Peyer's patch (tissue), 4 donors: ENCODE results near the gene ASF1B. TPM values are rescaled to one million over a fixed set of nuclear protein-coding genes. Genes with fewer than 3 reads are reported as not detected.

Experiments
- DNase-seq, 3 donors: peaks; one replicate each; pipeline ENCODE4 v3.0.0-alpha.2; 2017 to 2019
- H3K27ac ChIP-seq, 4 donors: fragments of 200-600 bp; sonication (generic); one replicate each; pipeline ENCODE4 v1.5.1; 2016 to 2019
- H3K27me3 ChIP-seq, 2 donors: fragments of 200-600 bp; sonication (generic); one replicate each; pipeline ENCODE4 v1.5.1; 2019
- H3K36me3 ChIP-seq, 3 donors: fragments of 200-600 bp; sonication (generic); one replicate each; pipeline ENCODE4 v1.5.1; 2016 to 2019
- H3K4me1 ChIP-seq, 4 donors: fragments of 200-600 bp; sonication (generic); one replicate each; pipeline ENCODE4 v1.5.1; 2016 to 2019
- H3K4me3 ChIP-seq, 4 donors: fragments of 200-600 bp; sonication (generic); 1 replicate in 3 of 4; 2 replicates in 1 of 4; pipeline ENCODE4 v1.5.1; 2016 to 2019; ENCODE audit warnings: mild to moderate bottlenecking in 1 of 4
- H3K9me3 ChIP-seq, 4 donors: fragments of 200-600 bp; sonication (generic); one replicate each; pipeline ENCODE4 v1.5.1; 2016 to 2019; ENCODE audit warnings: mild to moderate bottlenecking in 1 of 4
- CTCF ChIP-seq, 6 experiments: fragments of 450-650 bp in 4 of 6; fragments of 200-600 bp in 2 of 6; sonication (generic) in 1 of 6; IDR thresholded peaks; one replicate each; pipeline ENCODE4 v1.5.1; 2017 to 2019; ENCODE audit warnings: antibody characterized with exemption in 6 of 6, mild to moderate bottlenecking in 3 of 6, moderate library complexity in 1 of 6
- POLR2A ChIP-seq, 2 donors: fragments of 450-650 bp; IDR thresholded peaks; one replicate each; pipeline ENCODE4 v1.5.1; 2017; ENCODE audit warnings: antibody characterized with exemption in 2 of 2, mild to moderate bottlenecking in 2 of 2, moderate library complexity in 2 of 2
- total RNA-seq, 4 donors: library from RNA; depleted of rRNA; stranded (reverse); fragments of >200 nt; gene quantifications; one replicate each; pipeline ENCODE4 v1.1.0, GENCODE V29; 2016

ASF1B gene
- total RNA-seq, 4 donors from 2014 or later, result 2.3 to 12.4 (median 5.5) TPM

DNA sequence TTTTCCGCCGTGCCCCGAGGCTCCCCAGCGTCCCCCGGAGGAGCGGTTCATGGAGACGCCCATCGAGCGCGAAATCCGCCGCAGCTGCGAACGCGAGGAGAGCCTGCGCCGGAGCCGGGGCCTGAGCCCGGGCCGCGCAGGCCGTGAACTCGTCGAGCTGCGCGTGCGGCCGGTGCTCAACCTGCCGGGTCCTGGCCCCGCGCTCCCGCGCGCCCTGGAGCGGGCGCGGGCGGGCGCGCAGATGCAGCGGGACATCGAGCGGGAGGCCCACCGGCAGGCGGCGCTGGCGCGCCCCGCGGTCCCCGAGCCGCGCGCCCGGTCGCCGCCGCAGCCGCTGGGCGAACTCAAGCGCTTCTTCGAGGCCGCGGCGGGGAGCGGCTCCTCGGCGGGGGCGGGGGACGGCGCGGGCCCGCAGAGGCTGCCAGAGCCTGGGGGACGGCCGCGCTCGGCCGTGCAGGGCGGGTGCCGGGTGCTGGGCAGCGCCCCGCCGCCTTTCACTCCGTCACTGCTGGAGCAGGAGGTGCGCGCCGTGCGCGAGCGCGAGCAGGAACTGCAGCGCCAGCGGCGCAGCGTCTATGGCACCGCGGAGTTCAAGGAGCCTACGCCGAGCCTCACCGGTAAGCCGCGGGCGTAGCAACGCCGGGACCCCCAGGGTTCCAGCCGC is 63.0 kb downstream of the ASF1B start:
- TF ChIP-seq CTCF (IDR thresholded peaks at IDR 0.05), result peak; percentile 18 to 97 (median 72)
- peak; percentile 33 to 66 for TF ChIP-seq POLR2A (IDR thresholded peaks at IDR 0.05)

GRCh38 chr19:14072535-14073260 is 63.7 kb downstream of the ASF1B start, which contains the start of gene MISP3:
MISP3 (plus strand) TSS chr19:14072786; CDS start chr19:14073310, 524 bp downstream.
- peak; percentile 85 to 86 for TF ChIP-seq POLR2A (IDR thresholded peaks at IDR 0.05)
- TF ChIP-seq CTCF (IDR thresholded peaks at IDR 0.05), result no peak
- DNase-seq, result peak in 2 of 3 donors; percentile 90 to 92

More for the DNA sequence above, 63.0 kb downstream of the ASF1B start:
- Histone ChIP-seq H3K4me1 (peaks cover 0 to 30% (median 17%) of the 10 kb centered on the region in 4 donors), H3K27ac (peak overlapping the region; percentile 77 to 99 (median 90)), H3K36me3 (no peaks in the 10 kb centered on the region), H3K27me3 (no peaks in the 10 kb centered on the region), H3K4me3 (peak overlapping the region; percentile 52 to 89 (median 79)), H3K9me3 (no peaks in the 10 kb centered on the region)
- peak; percentile 62 to 86 (median 83) for DNase-seq

GRCh38 chr19:14070268-14071050 is 65.9 kb downstream of the ASF1B start:
- H3K4me1 ChIP-seq, result peaks cover 0 to 28% (median 14%) of the 10 kb centered on the region in 4 donors
- DNase-seq, result peak in 1 of 3 donors; percentile 47
- H3K9me3 ChIP-seq, result no peaks in the 10 kb centered on the region
- H3K4me3 ChIP-seq, result no peak overlapping the region
- H3K36me3 ChIP-seq, result no peaks in the 10 kb centered on the region
- no peak for TF ChIP-seq POLR2A (IDR thresholded peaks at IDR 0.05)
- no peak for TF ChIP-seq CTCF (IDR thresholded peaks at IDR 0.05)
- no peak overlapping the region for H3K27ac ChIP-seq
- H3K27me3 ChIP-seq, result no peaks in the 10 kb centered on the region

More at GRCh38 chr19:14072535-14073260, 63.7 kb downstream of the ASF1B start, which contains the start of gene MISP3:
- peaks cover 0 to 30% (median 17%) of the 10 kb centered on the region in 4 donors for H3K4me1 ChIP-seq
- H3K36me3 ChIP-seq, result no peaks in the 10 kb centered on the region
- H3K4me3 ChIP-seq, result peak within 1 kb of the TSS; percentile 52 to 89 (median 79)
- no peaks in the 10 kb centered on the region for H3K9me3 ChIP-seq
- H3K27ac ChIP-seq, result peak within 1 kb of the TSS; percentile 77 to 99 (median 90)
- no peaks in the 10 kb centered on the region for H3K27me3 ChIP-seq

Other genes with a start within 250 kb of the ASF1B start
- 10 to 100 TPM in 3 of 4 donors, 1 to 10 TPM in 1; 7.4 to 73.1 (median 41.2) TPM for gene BRME1, start 230.5 kb downstream of the ASF1B start, total RNA-seq
- gene CC2D1A, start 230.4 kb downstream of the ASF1B start, total RNA-seq, result 100 to 1,000 TPM in 3 of 4 donors, 10 to 100 TPM in 1; 97.4 to 235 (median 184) TPM
- under 1 TPM in 1 of 4 donors, not detected in 3; 0.35 TPM for gene PODNL1, start 198.2 kb downstream of the ASF1B start, total RNA-seq
- gene DCAF15, start 184.1 kb downstream of the ASF1B start, total RNA-seq, result 10 to 100 TPM; 15.8 to 64.4 (median 31.4) TPM
- 10 to 100 TPM in 2 of 4 donors, 1 to 10 TPM in 2; 5.8 to 19.0 (median 9.6) TPM for gene RFX1, start 130.3 kb downstream of the ASF1B start, total RNA-seq
- not detected for gene RLN3, start 108.4 kb downstream of the ASF1B start, total RNA-seq
- gene IL27RA, start 104.8 kb downstream of the ASF1B start, total RNA-seq, result 1 to 10 TPM in 3 of 4 donors, under 1 TPM in 1; 0.85 to 7.4 (median 2.0) TPM
- under 1 TPM in 2 of 4 donors, not detected in 2; 0.53 to 0.54 TPM for gene PALM3, start 74.5 kb downstream of the ASF1B start, total RNA-seq
- 10 to 100 TPM; 25.6 to 58.5 (median 40.7) TPM for gene MISP3, start 63.8 kb downstream of the ASF1B start, total RNA-seq
- gene C19orf67, start 50.8 kb downstream of the ASF1B start, total RNA-seq, result not detected
- 10 to 100 TPM; 28.9 to 64.4 (median 33.9) TPM for gene SAMD1, start 45.8 kb downstream of the ASF1B start, total RNA-seq
- gene PRKACA, start 18.8 kb downstream of the ASF1B start, total RNA-seq, result 10 to 100 TPM; 18.2 to 39.8 (median 30.0) TPM
- gene ADGRL1, start 69.6 kb upstream of the ASF1B start, total RNA-seq, result 10 to 100 TPM; 22.8 to 58.6 (median 48.8) TPM
- gene ADGRE5, start 244.9 kb upstream of the ASF1B start, total RNA-seq, result 100 to 1,000 TPM in 2 of 4 donors, 10 to 100 TPM in 2; 70.6 to 159 (median 110) TPM